SKM-1 (cell line): Measurements from ENCODE around the gene MEA1.
"Not testable (repeated sequence)": the region's sequence is repeated elsewhere in the genome, so short reads cannot be mapped to it uniquely, and the experiment has no call there.

Experiments
- DNase-seq: peaks from one replicate; lab custom pipeline; 2025; ENCODE audit not compliant: unreplicated experiment; lab: John Stamatoyannopoulos, UW

MEA1 gene

GRCh38 chr6:43013097-43013842 lies 476 bp downstream of the MEA1 start:
- no peak for DNase-seq

GRCh38 chr6:43012364-43012763 lies 1.4 kb downstream of the MEA1 start:
- no peak for DNase-seq

DNA sequence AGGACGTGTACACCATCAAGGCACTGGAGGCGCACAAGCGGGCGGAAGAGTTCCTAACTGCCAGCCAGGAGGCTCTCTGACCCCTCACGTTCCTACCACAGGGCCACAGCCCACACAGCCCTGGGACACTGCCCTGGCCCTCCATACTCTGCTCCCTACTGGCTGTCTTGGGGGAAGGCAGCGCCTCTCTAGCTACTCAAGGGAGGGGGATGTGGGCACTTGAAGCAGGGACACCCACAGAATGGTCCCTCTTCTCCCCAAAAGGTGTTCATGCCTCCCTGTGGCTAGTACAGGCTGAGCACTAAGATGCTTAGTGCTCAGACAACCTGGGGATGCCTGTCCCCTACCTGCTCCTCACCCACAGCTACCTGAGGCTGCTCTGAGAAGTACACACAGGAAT lies 2.5 kb downstream of the MEA1 start:
- no peak for DNase-seq

GRCh38 chr6:43009124-43009523 lies 4.6 kb downstream of the MEA1 start:
- DNase-seq: no peak

DNA sequence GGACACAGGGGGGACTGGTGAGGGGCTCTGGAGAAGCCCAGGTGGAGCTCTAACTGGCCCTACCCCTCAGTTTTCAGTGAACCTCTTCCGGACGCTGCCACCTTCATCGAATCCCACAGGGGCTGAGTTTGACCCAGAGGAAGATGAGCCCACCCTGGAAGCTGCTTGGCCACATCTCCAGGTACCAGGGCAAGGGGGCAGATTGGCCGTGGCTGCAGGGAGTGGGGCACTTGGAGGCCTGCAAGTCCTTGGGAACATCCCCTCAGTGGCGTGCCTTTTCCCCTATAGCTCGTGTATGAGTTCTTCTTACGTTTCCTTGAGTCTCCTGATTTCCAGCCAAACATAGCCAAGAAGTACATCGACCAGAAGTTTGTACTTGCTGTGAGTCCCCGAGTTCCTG lies 6.6 kb downstream of the MEA1 start:
- DNase-seq: no peak

DNA sequence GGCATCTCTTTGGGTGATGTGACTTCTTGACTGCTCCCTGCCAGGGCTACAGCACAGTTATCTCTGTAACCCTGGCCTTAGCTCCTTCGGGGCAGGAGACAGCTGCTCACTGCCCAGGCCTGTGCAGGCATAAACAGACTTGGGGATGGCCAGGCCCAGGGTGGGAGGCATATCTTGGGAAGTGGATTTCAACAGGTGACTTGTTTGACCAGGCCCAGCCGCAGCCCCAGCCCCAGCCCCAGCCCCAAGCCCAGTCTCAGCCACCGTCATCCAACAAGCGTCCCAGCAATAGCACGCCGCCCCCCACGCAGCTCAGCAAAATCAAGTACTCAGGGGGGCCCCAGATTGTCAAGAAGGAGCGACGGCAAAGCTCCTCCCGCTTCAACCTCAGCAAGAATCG lies 7.5 kb downstream of the MEA1 start:
- no peak for DNase-seq

DNA sequence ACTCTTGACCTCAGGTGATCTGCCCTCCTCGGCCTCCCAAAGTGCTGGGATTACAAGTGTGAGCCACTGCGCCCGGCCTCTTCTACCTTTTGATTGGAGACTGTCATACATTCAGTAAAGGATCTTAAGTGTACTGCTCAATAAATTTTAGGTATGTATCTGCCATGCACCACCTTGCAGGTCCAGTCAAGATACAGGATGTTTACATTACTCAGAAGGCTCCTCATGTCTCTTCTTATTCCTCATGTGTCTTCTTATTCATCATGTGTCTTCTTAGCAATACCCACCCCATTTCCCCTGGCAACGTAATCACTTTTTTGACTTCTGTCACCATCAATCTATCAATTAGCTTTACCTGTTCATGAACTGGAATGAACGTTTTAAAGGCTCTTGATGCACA lies 7.9 kb downstream of the MEA1 start:
- DNase-seq: no peak

DNA sequence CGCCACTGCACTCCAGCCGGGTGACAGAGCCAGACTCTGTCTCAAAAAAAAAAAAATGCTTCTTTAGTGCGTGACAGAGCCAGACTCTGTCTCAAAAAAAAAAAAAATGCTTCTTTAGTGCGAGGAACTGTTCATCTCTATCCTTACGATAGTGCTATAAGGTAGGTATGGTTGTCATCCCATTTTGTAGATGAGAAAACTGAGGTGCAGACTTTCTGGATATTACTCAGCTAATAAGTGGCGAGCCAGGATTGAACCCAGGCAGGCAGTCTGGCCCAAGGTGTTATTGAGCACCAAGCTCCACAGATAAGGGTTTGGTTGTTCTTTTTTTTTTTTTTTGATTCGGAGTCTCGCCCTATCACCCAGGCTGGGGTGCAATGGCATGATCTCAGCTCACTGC lies 11.9 kb downstream of the MEA1 start:
- DNase-seq: no peak

DNA sequence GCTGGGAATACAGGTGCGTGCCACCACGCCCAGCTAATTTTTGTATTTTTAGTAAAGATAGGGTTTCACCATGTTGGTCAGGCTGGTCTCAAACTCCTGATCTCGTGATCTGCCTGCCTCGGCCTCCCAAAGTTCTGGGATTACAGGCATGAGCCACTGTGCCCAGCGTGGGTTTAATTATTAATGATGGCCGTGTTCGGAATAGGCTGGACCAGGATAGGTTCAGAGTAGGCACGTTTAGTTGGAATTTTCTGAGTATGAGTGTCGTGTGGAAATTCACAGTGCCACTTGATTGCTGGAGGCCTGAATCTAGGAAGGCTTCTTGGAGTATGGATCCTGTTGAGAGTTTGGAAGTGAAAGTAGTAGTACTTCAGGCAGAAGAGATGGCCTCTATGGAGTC lies 15.5 kb downstream of the MEA1 start:
- not testable (repeated sequence) for DNase-seq

- DNase-seq: no peak
These were observed 17.2 kb downstream of the MEA1 start for GRCh38 chr6:42996513-42996912.

GRCh38 chr6:42993445-42993844 lies 20.3 kb downstream of the MEA1 start:
- DNase-seq: no peak

DNA sequence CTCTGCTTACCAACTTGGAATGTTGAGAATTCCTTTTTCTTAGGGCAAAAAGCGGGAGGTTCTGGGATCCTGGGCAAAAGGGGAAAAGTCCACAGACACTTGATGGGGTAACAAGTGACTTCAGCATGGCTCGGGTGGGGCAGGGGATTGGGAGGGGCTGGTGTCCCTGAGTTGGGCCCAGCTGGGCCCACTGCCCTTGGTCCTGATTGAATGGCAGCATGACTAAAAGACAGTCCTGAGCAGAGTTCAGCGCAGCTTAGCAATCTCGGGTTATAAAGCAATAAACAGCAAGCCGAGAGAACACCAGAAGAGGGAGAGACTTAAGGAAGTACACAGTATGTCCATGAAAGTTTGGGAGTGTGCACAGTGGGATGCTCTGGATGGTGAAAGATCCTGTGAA lies 23.8 kb downstream of the MEA1 start:
- DNase-seq: no peak

DNA sequence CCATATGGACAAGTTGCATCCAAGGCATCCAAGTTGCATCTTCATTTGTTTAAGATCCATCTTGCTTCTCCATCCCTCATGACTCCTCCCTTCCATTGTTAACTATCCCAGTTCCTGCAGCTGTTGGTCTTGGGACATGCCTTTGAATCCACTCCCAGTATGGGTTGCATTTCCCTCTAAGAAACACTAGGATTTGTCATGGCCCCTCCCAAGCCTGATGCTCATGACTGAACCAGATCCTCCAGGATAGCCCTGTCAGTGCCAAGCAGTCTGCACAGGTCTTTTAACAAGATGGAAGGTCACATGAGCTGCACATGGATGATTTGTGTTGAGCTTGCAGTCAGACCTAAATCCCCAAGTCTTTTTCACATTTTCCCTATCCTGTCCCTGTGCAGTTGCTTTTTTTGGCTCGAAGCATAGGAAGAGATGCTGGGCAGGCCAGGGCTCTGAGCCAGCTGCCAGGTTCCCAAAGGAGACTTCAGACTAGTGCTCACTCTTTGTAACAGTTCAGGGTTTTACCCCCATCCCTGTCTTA lies 25.2 kb downstream of the MEA1 start:
- DNase-seq: no peak

DNA sequence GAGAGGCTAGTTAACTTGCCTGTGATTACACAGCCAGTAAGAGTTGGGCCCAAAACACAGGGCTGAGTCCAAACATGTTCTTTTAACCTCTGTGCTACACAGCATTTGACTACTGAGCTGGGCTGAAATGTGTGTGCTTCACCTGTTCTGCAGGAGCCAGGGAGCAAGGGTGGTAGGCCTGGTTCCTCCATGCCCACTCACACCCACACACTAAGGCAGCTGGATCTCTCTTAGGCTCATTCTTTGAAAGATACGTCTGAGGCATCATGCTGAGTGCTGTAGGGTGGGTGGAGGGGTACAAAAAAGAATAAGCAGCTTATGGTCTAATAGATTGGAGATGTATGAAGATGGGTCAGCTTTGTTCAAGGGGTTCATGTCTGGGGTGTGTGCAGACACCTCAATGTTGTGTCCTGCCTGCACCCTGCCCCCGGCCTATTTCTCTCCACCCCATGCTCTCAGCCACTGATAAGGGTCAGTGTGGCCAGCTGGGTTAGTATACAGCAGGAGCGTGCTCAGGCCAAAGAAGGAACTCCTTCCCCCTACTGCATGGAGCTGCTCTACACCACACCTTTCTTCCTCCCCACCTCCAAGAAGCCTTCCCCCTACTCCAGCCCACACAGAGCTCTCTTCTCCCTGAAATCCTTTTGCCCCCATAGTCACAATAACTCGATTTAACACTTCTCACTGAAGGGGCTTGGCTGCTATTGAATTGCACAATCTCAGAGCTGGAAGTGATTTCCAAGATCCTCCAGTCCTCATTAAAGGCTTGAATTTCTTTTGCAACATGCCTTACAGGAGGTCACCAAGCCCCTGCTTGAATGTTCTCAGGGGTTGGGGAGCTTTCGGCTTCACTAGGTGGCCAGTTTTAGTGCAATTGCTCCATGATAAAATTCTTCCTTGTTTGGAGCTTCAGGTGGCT lies 26.0 kb downstream of the MEA1 start:
- no peak for DNase-seq

DNA sequence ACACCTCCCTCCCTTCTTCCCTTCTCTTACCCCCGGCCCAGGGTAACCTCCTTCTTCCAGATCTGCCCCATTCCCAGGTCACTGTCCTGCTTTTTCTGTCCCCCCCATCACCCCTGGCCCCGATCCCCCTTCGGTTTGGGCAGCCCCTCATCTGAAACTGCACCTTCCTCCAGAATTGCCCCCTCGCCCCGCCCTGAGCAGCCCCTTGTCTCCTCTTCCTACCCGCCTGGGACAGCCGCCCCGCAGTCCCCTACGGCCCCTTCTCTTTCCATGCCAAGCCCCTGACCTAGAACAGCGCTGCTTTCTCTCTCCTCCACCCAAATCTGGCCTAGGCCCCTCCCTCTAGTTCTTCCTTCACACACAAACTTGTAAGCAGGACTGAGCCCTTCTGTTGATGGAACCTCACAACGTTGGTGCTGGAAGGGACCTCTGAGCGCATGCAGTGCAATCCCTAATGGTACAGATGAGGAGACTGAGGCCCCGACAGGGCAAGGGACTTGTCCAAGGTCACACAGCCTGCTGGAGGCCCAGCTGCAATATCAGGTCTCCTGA lies 28.7 kb downstream of the MEA1 start:
- DNase-seq: no peak

GRCh38 chr6:42984001-42984923 lies 29.5 kb downstream of the MEA1 start, which contains the start of gene PPP2R5D:
PPP2R5D (plus strand) TSS chr6:42984570; CDS start chr6:42984678, 108 bp downstream.
- peak; percentile 100 for DNase-seq

- DNase-seq: no peak
These were observed 31.9 kb downstream of the MEA1 start for GRCh38 chr6:42981836-42982235.

- DNase-seq: no peak
These were observed 34.1 kb downstream of the MEA1 start for GRCh38 chr6:42979523-42980177.

- DNase-seq: peak; percentile 86
These were observed 34.8 kb downstream of the MEA1 start, which contains the start of gene PEX6 for GRCh38 chr6:42978839-42979522. PEX6 (minus strand) TSS chr6:42979181; CDS start chr6:42979150, 31 bp downstream.
